Chondrocyte (in vitro differentiated cells): Measurements from ENCODE around the gene SPG21. TPM values are rescaled to one million over a fixed set of nuclear protein-coding genes. Genes with fewer than 3 reads are reported as not detected.

Experiments used
- DNase-seq: peaks from one replicate; pipeline ENCODE4 v3.0.0; 2021; ENCODE audit warnings: mixed read lengths, low spot score
- H3K27ac Mint-ChIP-seq: one replicate; pipeline ENCODE4 v1.8.0; 2021; ENCODE audit warnings: mild to moderate bottlenecking, moderate library complexity, mixed read lengths; ENCODE audit not compliant: unreplicated experiment
- H3K27me3 Mint-ChIP-seq: 2 replicates; pipeline ENCODE4 v1.8.0; 2021; ENCODE audit warnings: low read depth, mixed read lengths
- H3K36me3 Mint-ChIP-seq: 2 replicates; pipeline ENCODE4 v1.8.0; 2021; ENCODE audit warnings: low read depth, mixed read lengths
- H3K4me1 Mint-ChIP-seq: 2 replicates; pipeline ENCODE4 v1.8.0; 2021; ENCODE audit warnings: low read depth, mild to moderate bottlenecking, mixed read lengths
- H3K4me3 Mint-ChIP-seq: one replicate; pipeline ENCODE4 v1.8.0; 2021; ENCODE audit warnings: mild to moderate bottlenecking, moderate library complexity, mixed read lengths; ENCODE audit not compliant: unreplicated experiment
- H3K9me3 Mint-ChIP-seq: 2 replicates; pipeline ENCODE4 v1.8.0; 2021; ENCODE audit warnings: low read depth, mixed read lengths
- total RNA-seq: library from RNA; stranded (reverse); gene quantifications from 3 replicates; pipeline ENCODE4 v1.2.1, GENCODE V29; 2021
- TF ChIP-seq, protein P1 (sequence below): fragments of 200-600 bp; sonication (generic); IDR thresholded peaks from 2 replicates; pipeline ENCODE4 v1.5.0; 2021; ENCODE audit warnings: antibody characterized with exemption, mild to moderate bottlenecking, moderate library complexity

The SPG21 gene
- total RNA-seq, 1 donor from 2014 or later, result 80.5 TPM

DNA sequence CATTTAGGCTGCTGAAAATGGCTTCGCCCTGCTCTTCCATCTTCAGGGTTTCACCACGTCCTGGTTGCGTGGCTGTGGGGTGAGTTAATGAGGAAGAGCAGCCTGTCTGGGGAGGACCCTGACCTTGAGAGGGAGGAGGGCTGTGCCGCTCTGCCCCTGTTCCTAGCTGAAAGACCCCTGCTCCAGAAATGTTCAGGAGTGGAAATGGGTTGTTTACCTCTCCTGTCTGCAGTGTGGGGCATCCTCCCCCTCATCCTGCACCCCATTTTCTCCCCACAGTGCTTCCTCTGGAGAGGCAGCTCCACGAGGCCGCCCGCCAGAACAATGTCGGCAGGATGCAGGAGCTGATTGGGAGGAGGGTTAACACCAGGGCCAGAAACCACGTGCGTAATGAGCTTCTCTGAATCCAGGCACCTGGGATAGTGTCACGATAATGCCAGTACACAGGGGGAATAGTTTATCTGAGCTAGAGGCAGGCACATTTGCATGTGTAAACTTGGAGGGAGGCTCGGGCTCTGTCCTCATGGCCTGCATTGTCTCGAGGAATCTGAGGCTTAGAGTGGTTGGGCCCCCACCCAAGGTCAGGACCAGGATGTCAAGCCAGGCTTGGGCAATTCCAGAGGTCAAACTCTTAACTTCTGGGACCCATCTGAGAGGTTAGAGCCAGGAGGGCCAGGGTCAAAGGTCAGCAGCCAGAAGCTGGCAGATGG is 74.0 kb downstream of the SPG21 start:
- Mint-ChIP-seq H3K27me3 (no peaks in the 10 kb centered on the region), H3K4me1 (peaks cover 15% of the 10 kb centered on the region), H3K27ac (no peak overlapping the region), H3K9me3 (no peaks in the 10 kb centered on the region), H3K4me3 (no peak overlapping the region), H3K36me3 (no peaks in the 10 kb centered on the region)
- DNase-seq, result no peak
- TF ChIP-seq, protein P1, sequence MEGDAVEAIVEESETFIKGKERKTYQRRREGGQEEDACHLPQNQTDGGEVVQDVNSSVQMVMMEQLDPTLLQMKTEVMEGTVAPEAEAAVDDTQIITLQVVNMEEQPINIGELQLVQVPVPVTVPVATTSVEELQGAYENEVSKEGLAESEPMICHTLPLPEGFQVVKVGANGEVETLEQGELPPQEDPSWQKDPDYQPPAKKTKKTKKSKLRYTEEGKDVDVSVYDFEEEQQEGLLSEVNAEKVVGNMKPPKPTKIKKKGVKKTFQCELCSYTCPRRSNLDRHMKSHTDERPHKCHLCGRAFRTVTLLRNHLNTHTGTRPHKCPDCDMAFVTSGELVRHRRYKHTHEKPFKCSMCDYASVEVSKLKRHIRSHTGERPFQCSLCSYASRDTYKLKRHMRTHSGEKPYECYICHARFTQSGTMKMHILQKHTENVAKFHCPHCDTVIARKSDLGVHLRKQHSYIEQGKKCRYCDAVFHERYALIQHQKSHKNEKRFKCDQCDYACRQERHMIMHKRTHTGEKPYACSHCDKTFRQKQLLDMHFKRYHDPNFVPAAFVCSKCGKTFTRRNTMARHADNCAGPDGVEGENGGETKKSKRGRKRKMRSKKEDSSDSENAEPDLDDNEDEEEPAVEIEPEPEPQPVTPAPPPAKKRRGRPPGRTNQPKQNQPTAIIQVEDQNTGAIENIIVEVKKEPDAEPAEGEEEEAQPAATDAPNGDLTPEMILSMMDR, result no peak

Other genes with a start within 250 kb of the SPG21 start
- gene RBPMS2, start 214.3 kb downstream of the SPG21 start, total RNA-seq, result 1.8 to 6.0 TPM (median 4.7 TPM) in 3 replicates
- 1.8 to 6.1 TPM (median 5.9 TPM) in 3 replicates for gene PIF1, start 164.3 kb downstream of the SPG21 start, total RNA-seq
- gene PLEKHO2, start 148.0 kb downstream of the SPG21 start, total RNA-seq, result 19.5 to 20.3 TPM (median 20.3 TPM) in 3 replicates
- 3.4 to 4.3 TPM (median 3.8 TPM) in 3 replicates for gene ANKDD1A, start 78.0 kb downstream of the SPG21 start, total RNA-seq
- 10.7 to 13.4 TPM (median 13.3 TPM) in 3 replicates for gene MTFMT, start 39.7 kb upstream of the SPG21 start, total RNA-seq
- gene SLC51B, start 55.5 kb upstream of the SPG21 start, total RNA-seq, result not detected in 3 replicates
- 1.7 to 13.1 TPM (median 12.7 TPM) in 3 replicates for gene RASL12, start 78.1 kb upstream of the SPG21 start, total RNA-seq
- gene KBTBD13, start 86.8 kb upstream of the SPG21 start, total RNA-seq, result not detected in 3 replicates
- gene UBAP1L, start 125.3 kb upstream of the SPG21 start, total RNA-seq, result 2.3 to 4.8 TPM (median 2.5 TPM) in 3 replicates
- gene PDCD7, start 143.9 kb upstream of the SPG21 start, total RNA-seq, result 14.7 to 24.5 TPM (median 15.1 TPM) in 3 replicates
- gene CLPX, start 195.4 kb upstream of the SPG21 start, total RNA-seq, result 40.7 to 41.9 TPM (median 41.4 TPM) in 3 replicates
- 0.17 to 0.22 TPM (median 0.21 TPM) in 3 replicates for gene CILP, start 221.6 kb upstream of the SPG21 start, total RNA-seq